ENCODE data around the gene SCAP. TPM values are rescaled to one million over a fixed set of nuclear protein-coding genes. Genes with fewer than 3 reads are reported as not detected.
"Not testable (repeated sequence)": the region's sequence is repeated elsewhere in the genome, so short reads cannot be mapped to it uniquely, and the experiment has no call there.

SCAP gene
- total RNA-seq, 2 experiments from 2014 or later, result 31.6 to 34.7 TPM

DNA sequence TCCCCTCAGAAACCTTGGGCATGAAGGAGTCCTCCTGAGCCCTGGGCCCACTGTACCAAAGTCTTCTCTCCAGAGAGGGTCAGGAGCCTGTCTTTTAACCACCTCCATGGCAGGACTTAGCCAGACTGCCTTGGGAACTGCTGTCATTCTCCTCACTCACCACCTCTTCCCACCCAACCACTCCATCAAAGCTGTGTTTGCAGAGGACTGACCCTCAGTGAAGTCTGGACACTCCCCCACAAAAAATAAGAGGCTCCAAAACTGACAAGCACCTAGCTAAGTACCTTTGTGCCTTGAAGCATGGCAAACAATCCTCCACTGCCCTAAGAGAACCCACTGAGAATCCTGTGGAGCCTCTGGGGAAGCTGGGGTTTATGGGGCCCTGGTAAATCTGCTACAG is 2.3 kb upstream of the SCAP start:
- DNase-seq, result no peak
- no peaks in the 10 kb centered on the region for H3K27me3 Mint-ChIP-seq (ENCODE audit: low read depth)
- H3K4me3 Mint-ChIP-seq, result no peak overlapping the region
- no peaks in the 10 kb centered on the region for H3K9me3 Mint-ChIP-seq
- H3K36me3 Mint-ChIP-seq (ENCODE audit: low read depth), result no peaks in the 10 kb centered on the region
- H3K4me1 Mint-ChIP-seq (ENCODE audit: low read depth), result peaks cover 30% of the 10 kb centered on the region
- H3K27ac Mint-ChIP-seq, result no peak overlapping the region
- CTCF ChIA-PET, result interaction anchor here (7.4 kb wide), 1 partner anchor 57 kb away, joined by 75 read pairs; no protein-coding TSS in a partner anchor
- intact Hi-C loops (cut with micrococcal nuclease), result loop anchor here (5.0 kb wide), 1 partner anchor 196 kb away; the partner anchor contains the start of genes KIF9 and KLHL18

GRCh38 chr3:47476644-47477199 is 981 bp upstream of the SCAP start:
- intact Hi-C loops (cut with micrococcal nuclease), result loop anchor here (1.0 to 5.0 kb wide), 4 partner anchors 36 to 313 kb away; partner anchors contain the start of genes KIF9 and KLHL18
- peaks cover 2% of the 10 kb centered on the region for H3K36me3 Mint-ChIP-seq (ENCODE audit: low read depth)
- H3K4me3 Mint-ChIP-seq, result peak overlapping the region; percentile 86
- peak overlapping the region; percentile 83 for H3K27ac Mint-ChIP-seq
- no peaks in the 10 kb centered on the region for H3K27me3 Mint-ChIP-seq (ENCODE audit: low read depth)
- no peaks in the 10 kb centered on the region for H3K9me3 Mint-ChIP-seq
- no peak for DNase-seq
- H3K4me1 Mint-ChIP-seq (ENCODE audit: low read depth), result peaks cover 35% of the 10 kb centered on the region
- CTCF ChIA-PET, result interaction anchor here (0.7 to 7.4 kb wide), 10 partner anchors 9 to 56 kb away, joined by 3 to 75 read pairs (median 3); no protein-coding TSS in a partner anchor

GRCh38 chr3:47476330-47476626 is 537 bp upstream of the SCAP start:
- Mint-ChIP-seq H3K4me3 (peak overlapping the region; percentile 86), H3K27ac (peak overlapping the region; percentile 83), H3K4me1 (ENCODE audit: low read depth) (peaks cover 35% of the 10 kb centered on the region), H3K9me3 (no peaks in the 10 kb centered on the region), H3K36me3 (ENCODE audit: low read depth) (peaks cover 2% of the 10 kb centered on the region), H3K27me3 (ENCODE audit: low read depth) (no peaks in the 10 kb centered on the region)
- intact Hi-C loops (cut with micrococcal nuclease), result loop anchor here (1.0 to 5.0 kb wide), 4 partner anchors 36 to 313 kb away; partner anchors contain the start of genes KIF9 and KLHL18
- no peak for DNase-seq
- CTCF ChIA-PET, result interaction anchor here (0.7 to 7.4 kb wide), 10 partner anchors 10 to 56 kb away, joined by 3 to 75 read pairs (median 3); no protein-coding TSS in a partner anchor

DNA sequence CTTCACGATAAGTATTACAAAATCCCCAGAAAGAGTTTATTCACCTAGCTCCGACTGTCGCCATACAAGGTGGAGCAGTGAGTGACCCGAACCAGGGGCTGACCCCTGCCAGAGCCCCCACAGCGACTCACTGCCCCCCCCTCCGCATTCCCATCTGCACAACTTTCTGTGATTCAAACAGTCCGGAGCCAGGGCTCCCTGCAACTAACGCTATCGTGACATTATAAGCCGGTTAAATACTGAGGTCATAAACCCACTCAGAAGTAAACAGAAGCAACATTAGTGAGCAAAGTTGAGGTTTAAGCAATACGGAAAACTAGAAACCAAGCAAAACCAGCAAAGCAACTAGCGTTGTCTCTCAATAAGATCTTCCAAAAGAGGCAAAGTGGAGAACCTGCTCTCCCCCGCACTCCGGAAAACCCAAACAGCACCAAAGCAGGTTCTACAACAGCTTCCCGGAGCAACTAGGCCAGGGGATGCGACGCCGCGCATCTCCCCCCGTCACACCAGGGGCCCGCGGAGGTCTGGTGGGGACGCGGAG is 642 bp downstream of the SCAP start:
- H3K27ac Mint-ChIP-seq, result peak overlapping the region; percentile 72
- peak; percentile 33 for DNase-seq
- H3K4me1 Mint-ChIP-seq (ENCODE audit: low read depth), result peaks cover 35% of the 10 kb centered on the region
- intact Hi-C loops (cut with micrococcal nuclease), result loop anchor here (1.0 to 5.0 kb wide), 5 partner anchors 9 to 311 kb away; partner anchors contain the start of genes ELP6, KIF9, KLHL18 and SETD2
- CTCF ChIA-PET, result interaction anchor here (0.7 to 7.4 kb wide), 5 partner anchors 8 to 54 kb away, joined by 3 to 75 read pairs (median 4); no protein-coding TSS in a partner anchor
- H3K4me3 Mint-ChIP-seq, result peak overlapping the region; percentile 86
- H3K36me3 Mint-ChIP-seq (ENCODE audit: low read depth), result peaks cover 4% of the 10 kb centered on the region
- no peaks in the 10 kb centered on the region for H3K27me3 Mint-ChIP-seq (ENCODE audit: low read depth)
- no peaks in the 10 kb centered on the region for H3K9me3 Mint-ChIP-seq

- CTCF ChIA-PET, result interaction anchor here (7.4 kb wide), 1 partner anchor 53 kb away, joined by 75 read pairs; no protein-coding TSS in a partner anchor
- H3K9me3 Mint-ChIP-seq, result peaks cover under 1% of the 10 kb centered on the region
- H3K27me3 Mint-ChIP-seq (ENCODE audit: low read depth), result no peaks in the 10 kb centered on the region
- peak overlapping the region; percentile 20 for H3K4me3 Mint-ChIP-seq
- H3K36me3 Mint-ChIP-seq (ENCODE audit: low read depth), result peaks cover 7% of the 10 kb centered on the region
- H3K4me1 Mint-ChIP-seq (ENCODE audit: low read depth), result peaks cover 35% of the 10 kb centered on the region
- DNase-seq, result no peak
- intact Hi-C loops (cut with micrococcal nuclease), result no loop called here
- no peak overlapping the region for H3K27ac Mint-ChIP-seq
Observed at GRCh38 chr3:47473391-47473790, 2.4 kb downstream of the SCAP start.

DNA sequence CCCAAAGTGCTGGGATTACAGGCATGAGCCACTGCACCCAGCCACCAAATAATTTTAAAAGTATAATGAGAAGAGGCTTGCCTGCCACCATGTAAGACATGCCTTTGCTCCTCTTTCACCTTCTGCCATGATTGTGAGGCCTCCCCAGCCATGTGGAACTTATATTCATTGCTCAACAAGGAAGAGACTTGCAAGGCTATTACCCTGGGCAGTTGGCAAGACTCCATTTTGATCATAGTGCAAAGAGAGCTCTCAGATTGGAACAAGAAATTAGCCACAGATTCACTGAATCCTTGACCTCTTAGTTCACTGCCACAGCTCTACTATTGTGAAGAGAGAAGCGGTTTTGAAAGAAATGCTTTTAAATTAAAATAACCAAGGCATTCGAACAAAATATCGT is 6.1 kb downstream of the SCAP start:
- H3K4me3 Mint-ChIP-seq, result no peak overlapping the region
- DNase-seq, result no peak
- H3K4me1 Mint-ChIP-seq (ENCODE audit: low read depth), result peaks cover 35% of the 10 kb centered on the region
- H3K9me3 Mint-ChIP-seq, result peaks cover 5% of the 10 kb centered on the region
- H3K27me3 Mint-ChIP-seq (ENCODE audit: low read depth), result no peaks in the 10 kb centered on the region
- peaks cover 25% of the 10 kb centered on the region for H3K36me3 Mint-ChIP-seq (ENCODE audit: low read depth)
- intact Hi-C loops (cut with micrococcal nuclease), result no loop called here
- H3K27ac Mint-ChIP-seq, result no peak overlapping the region
- CTCF ChIA-PET, result interaction anchor here (1.2 kb wide), 1 partner anchor 49 kb away, joined by 4 read pairs; no protein-coding TSS in a partner anchor

DNA sequence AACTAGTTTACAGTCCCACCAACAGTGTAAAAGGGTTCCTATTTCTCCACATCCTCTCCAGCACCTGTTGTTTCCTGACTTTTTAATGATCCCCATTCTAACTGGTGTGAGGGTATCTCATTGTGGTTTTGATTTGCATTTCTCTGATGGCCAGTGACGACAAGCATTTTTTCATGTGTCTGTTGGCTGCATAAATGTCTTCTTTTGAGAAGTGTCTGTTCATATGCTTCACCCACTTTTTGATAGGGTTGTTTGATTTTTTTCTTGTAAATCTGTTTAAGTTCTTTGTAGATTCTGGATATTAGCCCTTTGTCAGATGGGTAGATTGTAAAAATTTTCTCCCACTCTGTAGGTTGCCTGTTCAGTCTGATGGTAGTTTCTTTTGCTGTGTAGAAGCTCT is 7.4 kb downstream of the SCAP start:
- peaks cover 27% of the 10 kb centered on the region for H3K4me1 Mint-ChIP-seq (ENCODE audit: low read depth)
- H3K27me3 Mint-ChIP-seq (ENCODE audit: low read depth); H3K27ac Mint-ChIP-seq; DNase-seq; CTCF ChIA-PET; intact Hi-C loops (cut with micrococcal nuclease); H3K9me3 Mint-ChIP-seq; H3K4me3 Mint-ChIP-seq: not testable (repeated sequence)
- H3K36me3 Mint-ChIP-seq (ENCODE audit: low read depth), result peaks cover 26% of the 10 kb centered on the region

- DNase-seq, result no peak
- no peaks in the 10 kb centered on the region for H3K27me3 Mint-ChIP-seq (ENCODE audit: low read depth)
- H3K4me3 Mint-ChIP-seq, result no peak overlapping the region
- H3K36me3 Mint-ChIP-seq (ENCODE audit: low read depth), result peaks cover 30% of the 10 kb centered on the region
- peaks cover 7% of the 10 kb centered on the region for H3K9me3 Mint-ChIP-seq
- intact Hi-C loops (cut with micrococcal nuclease), result no loop called here
- H3K4me1 Mint-ChIP-seq (ENCODE audit: low read depth), result peaks cover 31% of the 10 kb centered on the region
- H3K27ac Mint-ChIP-seq, result no peak overlapping the region
- CTCF ChIA-PET, result interaction anchor here (0.6 to 1.9 kb wide), 2 partner anchors 12 to 219 kb away, joined by 3 read pairs; no protein-coding TSS in a partner anchor
Observed at GRCh38 chr3:47464588-47464987, 11.2 kb downstream of the SCAP start.

GRCh38 chr3:47459534-47460085 is 16.1 kb downstream of the SCAP start:
- intact Hi-C loops (cut with micrococcal nuclease), result not testable (repeated sequence)

DNA sequence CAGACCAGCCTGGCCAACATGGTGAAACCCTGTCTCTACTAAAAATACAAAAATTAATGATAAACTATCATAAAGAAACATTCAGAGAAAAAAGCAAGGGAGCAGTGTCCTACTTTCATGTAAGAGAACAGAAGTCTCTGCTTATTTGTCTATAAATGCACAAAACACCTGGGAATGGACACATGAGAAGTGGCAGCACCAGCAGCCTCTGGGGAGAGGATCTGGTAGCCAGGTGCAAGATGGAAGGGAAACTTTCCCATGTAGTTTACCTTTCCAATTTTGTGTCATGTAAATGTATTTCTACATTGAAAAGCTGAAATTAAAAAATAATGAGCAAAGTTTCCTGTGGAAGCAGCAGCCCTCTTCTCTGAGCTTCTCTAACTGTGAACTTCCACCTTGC is 18.8 kb downstream of the SCAP start:
- peaks cover 35% of the 10 kb centered on the region for H3K4me1 Mint-ChIP-seq (ENCODE audit: low read depth)
- CTCF ChIA-PET, result no interaction called here
- intact Hi-C loops (cut with micrococcal nuclease), result no loop called here
- DNase-seq, result no peak
- no peak overlapping the region for H3K27ac Mint-ChIP-seq
- peaks cover 13% of the 10 kb centered on the region for H3K36me3 Mint-ChIP-seq (ENCODE audit: low read depth)
- H3K27me3 Mint-ChIP-seq (ENCODE audit: low read depth), result no peaks in the 10 kb centered on the region
- H3K9me3 Mint-ChIP-seq, result peaks cover 1% of the 10 kb centered on the region
- H3K4me3 Mint-ChIP-seq, result no peak overlapping the region

More at GRCh38 chr3:47459534-47460085, 16.1 kb downstream of the SCAP start:
- Mint-ChIP-seq H3K36me3 (ENCODE audit: low read depth) (peaks cover 15% of the 10 kb centered on the region), H3K4me1 (ENCODE audit: low read depth) (peaks cover 32% of the 10 kb centered on the region)
- CTCF ChIA-PET; DNase-seq; H3K9me3 Mint-ChIP-seq; H3K4me3 Mint-ChIP-seq; H3K27me3 Mint-ChIP-seq (ENCODE audit: low read depth); H3K27ac Mint-ChIP-seq: not testable (repeated sequence)

DNA sequence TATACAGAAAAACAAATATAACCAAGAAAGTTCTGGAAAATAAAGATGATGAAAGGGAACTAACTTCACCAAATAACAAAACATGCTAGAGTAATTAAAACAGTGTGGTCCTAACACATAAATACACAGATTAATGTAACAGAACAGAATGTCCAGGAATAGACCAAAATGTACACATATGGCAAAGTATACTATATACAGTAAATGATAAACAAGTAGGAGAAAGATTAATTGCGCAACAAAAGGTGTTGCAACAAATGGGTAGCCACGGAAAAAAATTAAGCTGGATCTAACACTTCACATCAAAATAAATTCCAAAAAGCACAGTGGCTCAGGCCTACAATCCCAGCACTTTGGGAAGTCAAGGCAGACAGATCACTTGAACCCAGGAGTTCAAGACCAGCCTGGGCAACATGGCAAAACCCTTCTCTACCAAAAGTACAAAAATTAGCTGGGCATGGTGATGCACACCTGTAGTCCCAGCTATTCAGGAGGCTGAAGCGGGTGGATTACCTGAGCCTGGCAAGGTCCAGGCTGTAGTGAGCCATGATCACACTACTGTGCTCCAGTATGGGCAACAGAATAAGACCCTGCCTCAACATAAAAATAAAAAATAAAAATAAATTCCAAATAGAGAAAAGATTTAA is 19.8 kb downstream of the SCAP start:
- Mint-ChIP-seq H3K4me3 (no peak overlapping the region), H3K36me3 (ENCODE audit: low read depth) (peaks cover 12% of the 10 kb centered on the region), H3K4me1 (ENCODE audit: low read depth) (peaks cover 31% of the 10 kb centered on the region), H3K27me3 (ENCODE audit: low read depth) (no peaks in the 10 kb centered on the region), H3K27ac (no peak overlapping the region), H3K9me3 (peaks cover 1% of the 10 kb centered on the region)
- no peak for DNase-seq
- intact Hi-C loops (cut with micrococcal nuclease), result no loop called here
- CTCF ChIA-PET, result no interaction called here

DNA sequence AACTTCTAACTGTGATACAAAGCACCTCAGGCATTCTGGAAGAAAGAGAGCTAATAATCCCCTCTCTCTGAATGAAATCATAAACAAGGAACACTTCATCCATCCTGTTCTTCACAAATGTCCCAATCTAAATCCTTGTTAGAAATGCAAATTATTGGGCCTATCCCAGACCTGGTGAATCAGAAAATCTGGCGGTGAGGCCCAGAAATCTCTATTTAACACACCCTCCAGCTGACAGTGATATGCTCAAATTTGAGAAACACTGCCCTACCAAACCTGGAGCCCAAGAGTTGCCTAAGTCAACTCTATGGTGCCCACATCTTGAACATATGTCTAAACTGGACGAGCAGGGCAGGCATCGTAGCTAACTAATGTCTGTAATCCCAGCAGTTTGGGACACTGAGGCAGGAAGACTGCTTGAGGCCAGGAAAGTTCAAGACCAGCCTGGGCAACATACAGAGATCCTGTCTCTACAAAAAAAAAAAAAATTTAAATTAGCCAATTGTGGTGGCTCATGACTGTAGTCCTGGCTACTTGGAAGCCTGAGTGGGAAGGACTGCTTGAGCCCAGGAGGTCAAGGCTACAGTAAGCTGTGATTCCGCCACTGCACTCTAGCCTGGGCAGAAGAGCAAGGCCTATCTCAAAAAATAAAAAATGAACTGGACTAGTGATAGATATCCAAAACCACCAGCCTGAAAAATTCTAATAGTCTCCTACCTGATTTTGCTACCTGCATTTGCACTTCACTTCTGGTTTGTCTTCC is 23.1 kb downstream of the SCAP start:
- CTCF ChIA-PET, result no interaction called here
- H3K9me3 Mint-ChIP-seq, result peaks cover 4% of the 10 kb centered on the region
- H3K36me3 Mint-ChIP-seq (ENCODE audit: low read depth), result peaks cover 6% of the 10 kb centered on the region
- H3K4me3 Mint-ChIP-seq, result no peak overlapping the region
- no peak overlapping the region for H3K27ac Mint-ChIP-seq
- no peak for DNase-seq
- H3K27me3 Mint-ChIP-seq (ENCODE audit: low read depth), result no peaks in the 10 kb centered on the region
- H3K4me1 Mint-ChIP-seq (ENCODE audit: low read depth), result peaks cover 28% of the 10 kb centered on the region
- intact Hi-C loops (cut with micrococcal nuclease), result no loop called here

Data from activated naive CD4-positive, alpha-beta T cell treated with anti-CD3 and anti-CD28 coated beads for 36 hours (primary cell).